HEK293 (cell line): Measurements from ENCODE around the gene IGFBP7.

ENCODE experiments used
- CTCF ChIA-PET: fragments of 350-600 bp; formaldehyde crosslinking; extraction: SDS; loops from one replicate; lab custom pipeline; 2021; ENCODE audit warnings: antibody characterized with exemption; lab: Yijun Ruan, JAX
- POLR2A ChIA-PET: fragments of 300-600 bp; formaldehyde crosslinking; extraction: SDS; loops from one replicate; lab custom pipeline; 2020; ENCODE audit warnings: antibody characterized with exemption, inconsistent platforms; lab: Yijun Ruan, JAX
- H3K27ac ChIP-seq: fragments of 200-500 bp; sonication (Bioruptor generic); 2 replicates; pipeline ENCODE4 v1.5.1; 2014; ENCODE audit warnings: low read depth, low read length, control low read depth, inconsistent platforms; ENCODE audit errors: extremely low read depth
- H3K36me3 ChIP-seq, 2 experiments: fragments of 200-500 bp in 1 of 2; sonication (Bioruptor generic) in 1 of 2; 1 replicate in 1 of 2; 2 replicates in 1 of 2; pipeline ENCODE4 v1.5.1; 2014 to 2017; ENCODE audit warnings: inconsistent platforms in 2 of 2, low read length in 2 of 2; ENCODE audit not compliant: control insufficient read depth in 2 of 2, insufficient read depth in 1 of 2
- H3K4me1 ChIP-seq: fragments of 200-500 bp; sonication (Bioruptor generic); 2 replicates; pipeline ENCODE4 v1.5.1; 2014; ENCODE audit warnings: mild to moderate bottlenecking, low read length, inconsistent platforms; ENCODE audit not compliant: control insufficient read depth, insufficient read depth
- H3K4me3 ChIP-seq: 2 replicates; pipeline ENCODE4 v1.5.1; 2011; ENCODE audit warnings: low read depth, mild to moderate bottlenecking, control low read depth, low read length, moderate library complexity
- H3K9me3 ChIP-seq: fragments of 200-500 bp; sonication (Bioruptor generic); 2 replicates; pipeline ENCODE4 v1.5.1; 2014; ENCODE audit warnings: low read depth, low read length, inconsistent platforms; ENCODE audit not compliant: control insufficient read depth, insufficient read depth
- PATZ1 ChIP-seq: fragments of 450-650 bp; formaldehyde crosslinking; IDR thresholded peaks from 2 replicates; pipeline ENCODE4 v1.5.1; 2016; ENCODE audit warnings: missing biosample characterization, missing genetic modification characterization
- ZBTB1 ChIP-seq: fragments of 450-650 bp; formaldehyde crosslinking; IDR thresholded peaks from 2 replicates; pipeline ENCODE4 v1.5.1; 2016; ENCODE audit warnings: missing biosample characterization, missing genetic modification characterization
- ZBTB48 ChIP-seq: fragments of 450-650 bp; formaldehyde crosslinking; IDR thresholded peaks from 2 replicates; pipeline ENCODE4 v1.5.1; 2016; ENCODE audit warnings: missing biosample characterization, missing genetic modification characterization
- ZFHX2 ChIP-seq: fragments of 450-650 bp; formaldehyde crosslinking; conservative IDR thresholded peaks from 2 replicates; pipeline ENCODE4 v1.5.1; 2016; ENCODE audit warnings: missing biosample characterization, missing genetic modification characterization
- ZNF132 ChIP-seq: fragments of 450-650 bp; formaldehyde crosslinking; IDR thresholded peaks from 2 replicates; pipeline ENCODE4 v1.5.1; 2017; ENCODE audit warnings: missing biosample characterization, missing genetic modification characterization, borderline replicate concordance
- ZNF223 ChIP-seq: fragments of 450-650 bp; formaldehyde crosslinking; IDR thresholded peaks from 2 replicates; pipeline ENCODE4 v1.5.1; 2016; ENCODE audit warnings: missing biosample characterization, missing genetic modification characterization
- ZNF239 ChIP-seq: fragments of 450-650 bp; formaldehyde crosslinking; IDR thresholded peaks from 2 replicates; pipeline ENCODE4 v1.5.1; 2016; ENCODE audit warnings: missing biosample characterization, missing genetic modification characterization
- ZNF37A ChIP-seq: fragments of 450-650 bp; IDR thresholded peaks from 2 replicates; pipeline ENCODE4 v1.5.1; 2018; ENCODE audit warnings: missing biosample characterization, missing genetic modification characterization
- ZNF423 ChIP-seq: fragments of 450-650 bp; formaldehyde crosslinking; IDR thresholded peaks from 2 replicates; pipeline ENCODE4 v1.5.1; 2016; ENCODE audit warnings: missing biosample characterization, missing genetic modification characterization
- ZNF510 ChIP-seq: fragments of 450-650 bp; formaldehyde crosslinking; IDR thresholded peaks from 2 replicates; pipeline ENCODE4 v1.5.1; 2018; ENCODE audit warnings: mild to moderate bottlenecking, missing genetic modification characterization, missing biosample characterization; ENCODE audit not compliant: insufficient replicate concordance
- ZNF561 ChIP-seq: fragments of 450-650 bp; IDR thresholded peaks from 2 replicates; pipeline ENCODE4 v1.5.1; 2018; ENCODE audit warnings: missing biosample characterization, missing genetic modification characterization, borderline replicate concordance
- ZNF610 ChIP-seq: fragments of 450-650 bp; formaldehyde crosslinking; IDR thresholded peaks from 2 replicates; pipeline ENCODE4 v1.5.1; 2016; ENCODE audit warnings: missing biosample characterization, missing genetic modification characterization, borderline replicate concordance
- ZNF624 ChIP-seq: fragments of 450-650 bp; formaldehyde crosslinking; IDR thresholded peaks from 2 replicates; pipeline ENCODE4 v1.5.1; 2017; ENCODE audit warnings: missing biosample characterization, missing genetic modification characterization
- ZNF626 ChIP-seq: fragments of 450-650 bp; sonication (Bioruptor Pico); formaldehyde crosslinking; IDR thresholded peaks from 2 replicates; pipeline ENCODE4 v1.5.1; 2018; ENCODE audit warnings: missing biosample characterization, missing genetic modification characterization, inconsistent platforms
- ZNF639 ChIP-seq: fragments of 450-650 bp; formaldehyde crosslinking; IDR thresholded peaks from 2 replicates; pipeline ENCODE4 v1.5.1; 2016; ENCODE audit warnings: missing biosample characterization, missing genetic modification characterization
- ZNF704 ChIP-seq: fragments of 450-650 bp; formaldehyde crosslinking; IDR thresholded peaks from 2 replicates; pipeline ENCODE4 v1.5.1; 2016; ENCODE audit warnings: missing biosample characterization, missing genetic modification characterization
- ZNF785 ChIP-seq: fragments of 450-650 bp; formaldehyde crosslinking; IDR thresholded peaks from 2 replicates; pipeline ENCODE4 v1.5.1; 2016; ENCODE audit warnings: missing biosample characterization, missing genetic modification characterization
- TF ChIP-seq, protein P1 (sequence below): fragments of 450-650 bp; formaldehyde crosslinking; IDR thresholded peaks from 2 replicates; pipeline ENCODE4 v1.5.1; 2016; ENCODE audit warnings: missing biosample characterization, missing genetic modification characterization
- TF ChIP-seq, protein P2 (sequence below): sonication (generic); formaldehyde crosslinking; IDR thresholded peaks from 2 replicates; pipeline ENCODE4 v1.8.1; 2022; ENCODE audit warnings: mild to moderate bottlenecking, moderate library complexity, missing genetic modification reagents

IGFBP7 gene

DNA sequence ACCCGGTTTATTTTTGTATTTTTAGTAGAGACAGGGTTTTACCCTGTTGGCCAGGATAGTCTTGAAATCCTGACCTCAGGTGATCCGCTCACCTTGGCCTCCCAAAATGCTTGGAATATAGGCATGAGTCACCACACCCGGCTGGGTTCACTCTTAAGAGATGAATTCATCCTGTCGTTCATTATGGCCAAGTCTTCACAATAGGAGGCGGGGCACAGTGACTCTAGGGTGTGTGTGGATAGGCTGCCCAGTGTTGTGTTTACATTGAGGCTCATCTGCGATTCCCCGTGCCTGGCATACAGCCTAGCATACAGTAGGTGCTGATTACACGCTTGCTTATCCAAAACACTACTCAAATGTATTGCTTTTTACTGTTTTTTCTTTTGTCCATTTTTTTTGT lies 41.3 kb upstream of the IGFBP7 start (continued):
- TF ChIP-seq ZNF639 (tag by site-specific recombination) = no peak
- TF ChIP-seq, protein P1, sequence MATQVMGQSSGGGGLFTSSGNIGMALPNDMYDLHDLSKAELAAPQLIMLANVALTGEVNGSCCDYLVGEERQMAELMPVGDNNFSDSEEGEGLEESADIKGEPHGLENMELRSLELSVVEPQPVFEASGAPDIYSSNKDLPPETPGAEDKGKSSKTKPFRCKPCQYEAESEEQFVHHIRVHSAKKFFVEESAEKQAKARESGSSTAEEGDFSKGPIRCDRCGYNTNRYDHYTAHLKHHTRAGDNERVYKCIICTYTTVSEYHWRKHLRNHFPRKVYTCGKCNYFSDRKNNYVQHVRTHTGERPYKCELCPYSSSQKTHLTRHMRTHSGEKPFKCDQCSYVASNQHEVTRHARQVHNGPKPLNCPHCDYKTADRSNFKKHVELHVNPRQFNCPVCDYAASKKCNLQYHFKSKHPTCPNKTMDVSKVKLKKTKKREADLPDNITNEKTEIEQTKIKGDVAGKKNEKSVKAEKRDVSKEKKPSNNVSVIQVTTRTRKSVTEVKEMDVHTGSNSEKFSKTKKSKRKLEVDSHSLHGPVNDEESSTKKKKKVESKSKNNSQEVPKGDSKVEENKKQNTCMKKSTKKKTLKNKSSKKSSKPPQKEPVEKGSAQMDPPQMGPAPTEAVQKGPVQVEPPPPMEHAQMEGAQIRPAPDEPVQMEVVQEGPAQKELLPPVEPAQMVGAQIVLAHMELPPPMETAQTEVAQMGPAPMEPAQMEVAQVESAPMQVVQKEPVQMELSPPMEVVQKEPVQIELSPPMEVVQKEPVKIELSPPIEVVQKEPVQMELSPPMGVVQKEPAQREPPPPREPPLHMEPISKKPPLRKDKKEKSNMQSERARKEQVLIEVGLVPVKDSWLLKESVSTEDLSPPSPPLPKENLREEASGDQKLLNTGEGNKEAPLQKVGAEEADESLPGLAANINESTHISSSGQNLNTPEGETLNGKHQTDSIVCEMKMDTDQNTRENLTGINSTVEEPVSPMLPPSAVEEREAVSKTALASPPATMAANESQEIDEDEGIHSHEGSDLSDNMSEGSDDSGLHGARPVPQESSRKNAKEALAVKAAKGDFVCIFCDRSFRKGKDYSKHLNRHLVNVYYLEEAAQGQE (tag by site-specific recombination) = no peak
- TF ChIP-seq, protein P2, sequence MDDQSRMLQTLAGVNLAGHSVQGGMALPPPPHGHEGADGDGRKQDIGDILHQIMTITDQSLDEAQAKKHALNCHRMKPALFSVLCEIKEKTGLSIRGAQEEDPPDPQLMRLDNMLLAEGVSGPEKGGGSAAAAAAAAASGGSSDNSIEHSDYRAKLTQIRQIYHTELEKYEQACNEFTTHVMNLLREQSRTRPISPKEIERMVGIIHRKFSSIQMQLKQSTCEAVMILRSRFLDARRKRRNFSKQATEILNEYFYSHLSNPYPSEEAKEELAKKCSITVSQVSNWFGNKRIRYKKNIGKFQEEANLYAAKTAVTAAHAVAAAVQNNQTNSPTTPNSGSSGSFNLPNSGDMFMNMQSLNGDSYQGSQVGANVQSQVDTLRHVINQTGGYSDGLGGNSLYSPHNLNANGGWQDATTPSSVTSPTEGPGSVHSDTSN = no peak

- ChIA-PET CTCF (no interaction called here), POLR2A (no interaction called here)
- no peak overlapping the region for H3K4me3 ChIP-seq
- H3K4me1 ChIP-seq = no peaks in the 10 kb centered on the region
- no peak for TF ChIP-seq ZNF239 (tag by site-specific recombination)
- no peak for TF ChIP-seq ZNF785
- TF ChIP-seq ZBTB1 (tag by site-specific recombination) = no peak
- TF ChIP-seq ZNF37A (tag by site-specific recombination) = no peak
- TF ChIP-seq ZNF704 (tag by site-specific recombination) = no peak
- TF ChIP-seq ZBTB48 = no peak
- no peak for TF ChIP-seq ZNF132 (tag by site-specific recombination)
- no peak for TF ChIP-seq ZNF561 (tag by site-specific recombination)
- TF ChIP-seq PATZ1 = no peak
- no peaks in the 10 kb centered on the region for H3K36me3 ChIP-seq
- H3K9me3 ChIP-seq = no peaks in the 10 kb centered on the region
- no peak overlapping the region for H3K27ac ChIP-seq
Measured at GRCh38 chr4:57149833-57150232, 39.6 kb upstream of the IGFBP7 start.

GRCh38 chr4:57148831-57149505 lies 38.8 kb upstream of the IGFBP7 start:
- H3K9me3 ChIP-seq = no peaks in the 10 kb centered on the region
- no peak for TF ChIP-seq ZNF626
- no peak for TF ChIP-seq ZNF223
- no peak for TF ChIP-seq ZNF510 (tag by site-specific recombination)
- no peak for TF ChIP-seq ZNF624 (tag by site-specific recombination)
- no peak for TF ChIP-seq ZNF423
- TF ChIP-seq ZFHX2 (tag by site-specific recombination) = no peak
- TF ChIP-seq ZNF610 (tag by site-specific recombination) = no peak
- CTCF ChIA-PET = interaction anchor here (1.2 kb wide), 1 partner anchor 14 kb away, joined by 5 read pairs; no protein-coding TSS in a partner anchor
- H3K4me3 ChIP-seq = no peak overlapping the region
- POLR2A ChIA-PET = no interaction called here
- no peak overlapping the region for H3K27ac ChIP-seq
- H3K4me1 ChIP-seq = no peaks in the 10 kb centered on the region
- no peaks in the 10 kb centered on the region for H3K36me3 ChIP-seq
